HUES64 (cell line): ENCODE data around the gene DOP1B. TPM values are rescaled to one million over a fixed set of nuclear protein-coding genes. Genes with fewer than 3 reads are reported as not detected.

Source experiments
- H3K27ac ChIP-seq: 2 replicates; pipeline ENCODE4 v1.7.0; 2013; ENCODE audit warnings: low read depth, low read length, inconsistent platforms
- H3K27me3 ChIP-seq: 2 replicates; pipeline ENCODE4 v1.6.1; 2013; ENCODE audit warnings: mild to moderate bottlenecking, low read length; ENCODE audit not compliant: insufficient read depth
- H3K36me3 ChIP-seq: 2 replicates; pipeline ENCODE4 v1.6.1; 2013; ENCODE audit warnings: mild to moderate bottlenecking, low read length; ENCODE audit not compliant: insufficient read depth
- H3K4me1 ChIP-seq: 2 replicates; pipeline ENCODE4 v1.6.1; 2013; ENCODE audit warnings: mild to moderate bottlenecking, low read length, moderate library complexity; ENCODE audit not compliant: insufficient read depth
- H3K4me3 ChIP-seq: 2 replicates; pipeline ENCODE4 v1.5.1; 2013; ENCODE audit warnings: mild to moderate bottlenecking, low read length, moderate library complexity
- H3K9ac ChIP-seq: 2 replicates; pipeline ENCODE4 v1.6.1; 2013; ENCODE audit warnings: mild to moderate bottlenecking, low read depth, low read length
- H3K9me3 ChIP-seq: 2 replicates; pipeline ENCODE4 v1.6.1; 2013; ENCODE audit warnings: low read depth, low read length; ENCODE audit not compliant: insufficient read depth
- WGBS: fragments of 150-250, 120-280 bp; methylation state at CpG from one replicate; pipeline ENCODE4 v1.1.7; 2013; ENCODE audit warnings: missing lambda C conversion rate; 5-methylcytosine and 5-hydroxymethylcytosine counted together
- polyA plus RNA-seq, 2 experiments: library from polyadenylated mRNA; stranded (reverse); fragments of 50-300 nt; gene quantifications; one replicate each; pipeline ENCODE4 v1.2.3, GENCODE V29; 2013

The DOP1B gene, protein sequence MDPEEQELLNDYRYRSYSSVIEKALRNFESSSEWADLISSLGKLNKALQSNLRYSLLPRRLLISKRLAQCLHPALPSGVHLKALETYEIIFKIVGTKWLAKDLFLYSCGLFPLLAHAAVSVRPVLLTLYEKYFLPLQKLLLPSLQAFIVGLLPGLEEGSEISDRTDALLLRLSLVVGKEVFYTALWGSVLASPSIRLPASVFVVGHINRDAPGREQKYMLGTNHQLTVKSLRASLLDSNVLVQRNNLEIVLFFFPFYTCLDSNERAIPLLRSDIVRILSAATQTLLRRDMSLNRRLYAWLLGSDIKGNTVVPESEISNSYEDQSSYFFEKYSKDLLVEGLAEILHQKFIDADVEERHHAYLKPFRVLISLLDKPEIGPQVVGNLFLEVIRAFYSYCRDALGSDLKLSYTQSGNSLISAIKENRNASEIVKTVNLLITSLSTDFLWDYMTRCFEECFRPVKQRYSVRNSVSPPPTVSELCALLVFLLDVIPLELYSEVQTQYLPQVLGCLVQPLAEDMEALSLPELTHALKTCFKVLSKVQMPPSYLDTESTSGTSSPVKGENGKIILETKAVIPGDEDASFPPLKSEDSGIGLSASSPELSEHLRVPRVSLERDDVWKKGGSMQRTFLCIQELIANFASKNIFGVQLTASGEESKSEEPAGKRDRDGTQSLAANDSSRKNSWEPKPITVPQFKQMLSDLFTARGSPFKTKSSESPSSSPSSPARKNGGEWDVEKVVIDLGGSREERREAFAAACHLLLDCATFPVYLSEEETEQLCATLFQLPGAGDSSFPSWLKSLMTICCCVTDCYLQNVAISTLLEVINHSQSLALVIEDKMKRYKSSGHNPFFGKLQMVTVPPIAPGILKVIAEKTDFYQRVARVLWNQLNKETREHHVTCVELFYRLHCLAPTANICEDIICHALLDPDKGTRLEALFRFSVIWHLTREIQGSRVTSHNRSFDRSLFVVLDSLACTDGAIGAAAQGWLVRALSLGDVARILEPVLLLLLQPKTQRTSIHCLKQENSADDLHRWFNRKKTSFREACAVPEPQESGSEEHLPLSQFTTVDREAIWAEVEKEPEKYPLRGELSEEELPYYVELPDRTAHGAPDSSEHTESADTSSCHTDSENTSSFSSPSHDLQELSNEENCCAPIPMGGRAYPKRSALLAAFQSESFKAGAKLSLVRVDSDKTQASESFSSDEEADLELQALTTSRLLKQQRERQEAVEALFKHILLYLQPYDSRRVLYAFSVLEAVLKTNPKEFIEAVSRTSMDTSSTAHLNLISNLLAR (N-terminal part only)
- 4.1 TPM for polyA plus RNA-seq (2013, experiment 1 of 2)
- polyA plus RNA-seq (2013, experiment 2 of 2): 4.7 TPM

DNA sequence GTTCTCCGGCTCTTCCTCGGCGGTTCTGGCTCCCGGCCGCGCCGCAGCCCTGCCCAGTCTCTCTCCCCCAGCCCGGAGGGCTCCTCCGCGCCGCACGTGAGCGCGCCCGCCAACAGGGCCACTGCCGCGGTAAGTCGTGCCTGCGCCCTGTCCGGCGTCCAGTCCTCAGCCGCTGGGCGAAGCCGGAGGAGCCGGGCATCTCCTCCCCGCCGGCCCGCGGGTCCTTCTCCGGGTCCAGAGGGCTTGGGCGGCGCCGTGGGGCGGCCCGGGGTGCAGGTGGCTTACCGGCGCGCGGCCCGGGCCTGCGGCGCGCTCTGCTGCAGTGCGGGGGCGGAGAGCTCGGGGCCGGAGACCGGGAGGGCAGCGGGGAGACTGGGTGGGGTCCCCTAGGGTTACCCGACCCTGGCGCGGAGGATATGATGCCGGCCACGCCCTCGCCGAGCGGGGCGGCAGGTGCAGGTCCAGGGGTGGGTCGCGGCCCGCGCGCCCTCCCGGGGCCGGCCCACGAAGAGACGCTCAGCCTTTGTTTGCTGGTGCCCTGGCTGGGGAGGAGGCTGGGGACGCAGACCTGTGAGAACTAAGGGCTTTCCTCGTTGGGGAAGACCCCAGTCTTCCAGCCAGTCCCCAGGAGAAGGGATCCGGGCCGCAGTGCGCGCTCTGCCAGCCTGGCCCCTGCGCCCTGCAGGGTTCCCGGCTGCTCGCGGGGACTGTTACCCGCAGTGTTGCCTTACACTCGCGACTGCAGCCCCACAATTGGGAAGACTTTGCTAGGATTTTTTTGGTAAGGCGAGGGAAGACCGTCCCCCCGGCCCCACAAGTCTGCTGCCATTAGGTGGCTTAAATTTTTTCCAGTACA, at the start of gene DOP1B:
Gene DOP1B, plus strand, starts transcription at position 10 of the 856 bp plus-strand sequence. CDS start 7,910 bp downstream, outside the sequence.
- Histone ChIP-seq H3K4me1 (peaks cover 4% of the 10 kb centered on the region; the same call in 1 of the 2 replicates), H3K4me3 (peak within 1 kb of the TSS; percentile 88), H3K27me3 (peaks cover 28% of the 10 kb centered on the region), H3K27ac (peak within 1 kb of the TSS; percentile 65; the same call in 1 of the 2 replicates), H3K9me3 (no peaks in the 10 kb centered on the region), H3K9ac (peak within 1 kb of the TSS; percentile 82), H3K36me3 (no peaks in the 10 kb centered on the region)
- under 1% methylated on average over 83 of the region's 83 CpGs for WGBS

DNA sequence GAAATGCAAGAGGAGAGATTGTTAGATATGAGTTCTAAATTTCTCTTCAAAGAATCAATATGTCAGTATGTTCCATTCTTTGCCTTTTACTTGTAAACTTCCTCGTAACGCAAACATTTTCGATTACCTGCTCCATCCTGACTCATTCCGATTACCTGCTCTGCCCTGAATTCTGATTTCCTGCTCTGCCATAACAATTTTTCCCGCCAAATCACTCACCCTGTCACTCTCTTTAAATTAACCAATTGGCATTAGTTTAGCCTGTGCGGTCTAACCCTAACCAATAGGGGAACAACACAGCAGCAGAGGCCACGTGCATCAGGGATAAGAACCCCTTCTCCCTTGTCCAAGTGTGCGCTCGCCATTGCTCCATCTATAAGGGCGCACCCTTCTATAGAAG, 46.8 kb upstream of the DOP1B start:
- Histone ChIP-seq H3K9me3 (no peaks in the 10 kb centered on the region), H3K9ac (no peak overlapping the region), H3K27ac (no peak overlapping the region), H3K36me3 (peaks cover 26% of the 10 kb centered on the region), H3K4me1 (peaks cover 27% of the 10 kb centered on the region), H3K27me3 (no peaks in the 10 kb centered on the region), H3K4me3 (no peak overlapping the region)
- WGBS: 96% methylated on average over 10 of the region's 10 CpGs

DNA sequence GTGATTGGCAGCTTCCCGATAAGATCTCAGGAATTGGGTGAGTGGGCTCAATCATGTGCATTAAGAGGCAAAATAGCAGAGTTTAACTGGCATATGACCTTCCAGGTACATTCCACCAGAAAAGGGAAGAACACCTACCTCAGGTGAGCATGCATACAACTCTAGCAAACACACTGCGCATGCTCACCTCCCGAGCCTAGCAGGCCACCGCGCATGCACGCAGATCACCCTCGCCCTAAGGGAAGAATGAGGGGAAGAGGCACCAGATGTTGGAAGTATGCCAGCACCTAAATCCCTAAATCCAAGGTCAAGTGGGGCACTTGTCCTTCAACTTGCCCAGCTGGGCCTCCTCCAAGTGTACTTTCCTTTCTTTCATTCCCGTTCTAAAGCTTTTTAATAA, 45.4 kb upstream of the DOP1B start:
- 92% methylated on average over 8 of the region's 8 CpGs for WGBS
- Histone ChIP-seq H3K4me1 (peaks cover 19% of the 10 kb centered on the region), H3K27me3 (no peaks in the 10 kb centered on the region), H3K9me3 (no peaks in the 10 kb centered on the region), H3K27ac (no peak overlapping the region), H3K9ac (no peak overlapping the region), H3K4me3 (no peak overlapping the region), H3K36me3 (peaks cover 26% of the 10 kb centered on the region)

DNA sequence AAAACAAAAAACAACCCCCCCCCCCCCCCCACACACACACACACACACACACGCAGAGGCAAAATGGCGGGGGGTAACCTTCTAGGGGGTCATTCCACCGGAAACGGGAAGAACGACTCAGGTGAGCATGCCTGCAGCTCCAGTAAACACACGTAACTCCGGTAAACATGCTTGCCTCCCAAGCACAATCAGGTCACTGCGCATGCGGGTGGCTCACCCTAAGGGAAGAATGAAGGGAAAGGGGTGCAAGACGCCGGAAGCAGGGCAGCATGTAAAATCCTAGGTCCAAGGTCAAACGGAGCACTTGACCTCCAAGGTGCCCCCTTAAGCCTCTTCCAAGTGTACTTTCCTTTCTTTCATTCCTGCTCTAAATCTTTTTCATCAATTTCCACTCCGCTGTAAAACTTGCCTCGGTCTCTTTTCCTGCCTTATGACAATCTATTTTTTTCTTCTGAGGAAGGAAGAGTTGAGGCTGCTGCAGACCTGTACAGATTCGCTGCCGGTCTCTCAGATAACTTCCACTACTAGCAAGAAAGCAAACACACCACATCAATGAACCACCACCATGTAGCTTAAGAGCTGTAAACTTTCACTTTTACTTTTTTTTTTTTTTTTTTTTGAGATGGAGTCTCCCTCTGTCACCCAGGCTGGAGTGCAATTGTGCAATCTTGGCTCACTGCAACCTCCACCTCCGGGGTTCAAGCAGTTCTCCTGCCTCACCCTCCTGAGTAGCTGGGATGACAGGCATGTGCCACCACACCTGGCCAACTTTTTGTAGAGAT, 42.8 kb upstream of the DOP1B start:
- 94% methylated on average over 17 of the region's 17 CpGs for WGBS
- Histone ChIP-seq H3K9me3 (0 out of 2 replicates have a peak, but pooled peaks cover 3% of the 10 kb centered on the region), H3K9ac (no peak overlapping the region), H3K4me1 (peaks cover 11% of the 10 kb centered on the region), H3K36me3 (peaks cover 11% of the 10 kb centered on the region), H3K27me3 (no peaks in the 10 kb centered on the region), H3K27ac (no peak overlapping the region), H3K4me3 (no peak overlapping the region)

DNA sequence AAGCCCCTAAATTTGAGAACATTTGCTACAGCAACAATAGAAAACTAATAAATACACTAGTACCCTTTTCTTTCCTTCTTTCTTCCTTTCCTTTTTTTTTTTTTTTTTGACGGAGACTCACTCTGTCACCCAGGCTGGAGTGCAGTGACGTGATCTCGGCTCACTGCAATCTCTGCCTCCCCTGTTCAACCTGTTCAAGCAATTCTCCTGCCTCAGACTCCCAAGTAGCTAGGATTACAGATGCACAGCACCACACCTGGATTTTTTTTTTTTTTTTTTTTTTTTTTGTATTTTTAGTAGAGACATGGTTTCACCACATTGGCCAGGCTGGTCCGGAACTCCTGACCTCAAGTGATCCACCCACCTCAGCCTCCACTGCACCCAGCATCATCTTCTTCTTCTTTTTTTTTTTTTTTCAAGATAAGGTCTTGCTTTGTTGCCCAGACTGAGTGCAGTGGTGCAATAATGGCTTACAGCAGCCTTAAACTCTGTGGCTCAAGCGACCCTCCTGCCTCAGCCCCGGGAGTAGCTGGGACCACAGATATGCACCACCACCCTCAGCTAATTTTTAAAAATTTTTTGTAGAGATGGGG, 41.4 kb upstream of the DOP1B start:
- Histone ChIP-seq H3K27ac (no peak overlapping the region), H3K27me3 (no peaks in the 10 kb centered on the region), H3K9me3 (0 out of 2 replicates have a peak, but pooled peaks cover 3% of the 10 kb centered on the region), H3K9ac (no peak overlapping the region), H3K4me1 (peaks cover 9% of the 10 kb centered on the region), H3K4me3 (no peak overlapping the region), H3K36me3 (no peaks in the 10 kb centered on the region; the same call in 1 of the 2 replicates)
- 90% methylated on average over 5 of the region's 6 CpGs for WGBS

GRCh38 chr21:36117286-36117741, 39.3 kb upstream of the DOP1B start:
- Histone ChIP-seq H3K4me1 (peaks cover 3% of the 10 kb centered on the region; the same call in 1 of the 2 replicates), H3K36me3 (no peaks in the 10 kb centered on the region), H3K27ac (no peak overlapping the region), H3K27me3 (no peaks in the 10 kb centered on the region), H3K4me3 (no peak overlapping the region), H3K9ac (no peak overlapping the region), H3K9me3 (0 out of 2 replicates have a peak, but pooled peaks cover 3% of the 10 kb centered on the region)
- 86% methylated on average over 2 of the region's 2 CpGs for WGBS

GRCh38 chr21:36120304-36120888, 36.2 kb upstream of the DOP1B start:
- WGBS: 96% methylated on average over 7 of the region's 7 CpGs
- no peaks in the 10 kb centered on the region for H3K4me1 ChIP-seq
- H3K4me3 ChIP-seq: no peak overlapping the region
- no peak overlapping the region for H3K27ac ChIP-seq
- no peak overlapping the region for H3K9ac ChIP-seq
- H3K27me3 ChIP-seq: no peaks in the 10 kb centered on the region
- H3K9me3 ChIP-seq: 0 out of 2 replicates have a peak, but pooled peaks cover 3% of the 10 kb centered on the region
- H3K36me3 ChIP-seq: no peaks in the 10 kb centered on the region

- Histone ChIP-seq H3K36me3 (no peaks in the 10 kb centered on the region), H3K27me3 (no peaks in the 10 kb centered on the region), H3K27ac (no peak overlapping the region), H3K4me3 (no peak overlapping the region), H3K9ac (no peak overlapping the region), H3K4me1 (no peaks in the 10 kb centered on the region), H3K9me3 (no peaks in the 10 kb centered on the region)
- 65% methylated on average over 3 of the region's 4 CpGs for WGBS
These were observed 33.6 kb upstream of the DOP1B start for GRCh38 chr21:36122977-36123376.

DNA sequence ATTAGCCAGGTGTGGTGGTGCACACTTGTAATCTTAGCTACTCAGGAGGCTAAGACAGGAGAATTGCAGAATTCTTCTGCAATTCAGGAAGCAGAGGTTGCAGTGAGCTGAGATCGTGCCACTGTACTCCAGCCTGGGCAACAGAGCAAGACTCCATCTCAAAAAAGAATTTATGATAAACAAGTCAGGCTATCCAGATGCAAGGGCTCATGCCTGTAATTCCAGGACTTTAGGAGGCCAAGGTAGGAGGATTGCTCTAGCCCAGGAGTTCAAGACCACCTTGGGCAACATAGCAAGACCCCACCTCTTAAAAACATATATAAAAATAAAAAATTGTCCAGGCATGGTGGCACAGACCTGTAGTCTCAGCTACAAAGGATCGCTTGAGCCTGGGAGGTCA, 32.2 kb upstream of the DOP1B start:
- no peak overlapping the region for H3K4me3 ChIP-seq
- H3K9ac ChIP-seq: no peak overlapping the region
- no peak overlapping the region for H3K27ac ChIP-seq
- H3K9me3 ChIP-seq: no peaks in the 10 kb centered on the region
- no peaks in the 10 kb centered on the region; the same call in 1 of the 2 replicates for H3K27me3 ChIP-seq
- no peaks in the 10 kb centered on the region for H3K4me1 ChIP-seq
- H3K36me3 ChIP-seq: no peaks in the 10 kb centered on the region
- 89% methylated on average over 2 of the region's 2 CpGs for WGBS
